DND-41 (cell line): ENCODE results near the gene HOXD10.

Experiments
- ATAC-seq: fragments of 200-7000 bp; cut with Tn5 transposase; 3 replicates; pipeline ENCODE4 v1.9.1; 2021; ENCODE audit warnings: low read depth; ENCODE audit not compliant: insufficient read depth
- DNase-seq: peaks from one replicate; pipeline ENCODE4 v3.0.0-alpha.2; 2020
- H2AFZ ChIP-seq: 2 replicates; pipeline ENCODE4 v1.6.0; 2012; ENCODE audit warnings: low read depth, low read length
- H3K27ac ChIP-seq: 2 replicates; pipeline ENCODE4 v1.5.1; 2012; ENCODE audit warnings: low read length, inconsistent platforms
- H3K27me3 ChIP-seq: fragments of 200-600 bp; sonication (generic); 2 replicates; pipeline ENCODE4 v1.6.0; 2012; ENCODE audit warnings: low read length, mild to moderate bottlenecking, inconsistent platforms; ENCODE audit not compliant: insufficient read depth, poor library complexity
- H3K36me3 ChIP-seq: 2 replicates; pipeline ENCODE4 v1.5.1; 2012; ENCODE audit warnings: low read length, inconsistent platforms; ENCODE audit not compliant: insufficient read depth
- H3K4me1 ChIP-seq: 2 replicates; pipeline ENCODE4 v1.5.1; 2012; ENCODE audit warnings: mild to moderate bottlenecking, low read length; ENCODE audit not compliant: insufficient read depth
- H3K4me2 ChIP-seq: 2 replicates; pipeline ENCODE4 v1.6.0; 2012; ENCODE audit warnings: mild to moderate bottlenecking, moderate library complexity, low read length, inconsistent platforms; ENCODE audit not compliant: insufficient read depth
- H3K4me3 ChIP-seq, 2 experiments: fragments of 200-600 bp in 1 of 2; shearing (Covaris generic) in 1 of 2; 2 replicates each; pipeline ENCODE4 v1.5.1; 2012 to 2016; ENCODE audit warnings: inconsistent platforms in 2 of 2, low read length in 2 of 2, mild to moderate bottlenecking in 2 of 2, low read depth in 1 of 2, moderate library complexity in 1 of 2
- H3K79me2 ChIP-seq: 2 replicates; pipeline ENCODE4 v1.6.0; 2012; ENCODE audit warnings: low read length, inconsistent platforms; ENCODE audit not compliant: insufficient read depth
- H3K9ac ChIP-seq: 2 replicates; pipeline ENCODE4 v1.6.0; 2012; ENCODE audit warnings: low read depth, mild to moderate bottlenecking, inconsistent platforms, low read length, moderate library complexity
- H3K9me3 ChIP-seq: 2 replicates; pipeline ENCODE4 v1.5.1; 2012; ENCODE audit warnings: low read length, moderate library complexity, mild to moderate bottlenecking, inconsistent platforms; ENCODE audit not compliant: insufficient read depth, severe bottlenecking
- H4K20me1 ChIP-seq: 2 replicates; pipeline ENCODE4 v1.6.0; 2012; ENCODE audit warnings: low read length; ENCODE audit not compliant: insufficient read depth
- CTCF ChIP-seq: IDR thresholded peaks from 2 replicates; pipeline ENCODE4 v1.5.1; 2012; ENCODE audit warnings: borderline replicate concordance, low read length, moderate library complexity, mild to moderate bottlenecking; ENCODE audit not compliant: poor library complexity, severe bottlenecking; ENCODE audit errors: extremely low read depth
- EZH2 ChIP-seq: IDR thresholded peaks from 3 replicates; pipeline ENCODE4 v1.6.1; 2012; ENCODE audit warnings: borderline replicate concordance, low read depth, mild to moderate bottlenecking, moderate library complexity, low read length, inconsistent platforms; ENCODE audit not compliant: severe bottlenecking

HOXD10 gene

GRCh38 chr2:176148751-176149421 lies 32.3 kb downstream of the HOXD10 start:
- DNase-seq (no peak), ATAC-seq (no peak)
- TF ChIP-seq EZH2: no peak
- TF ChIP-seq CTCF: no peak
- H3K9me3 ChIP-seq: no peaks in the 10 kb centered on the region
- H3K36me3 ChIP-seq: no peaks in the 10 kb centered on the region
- H3K27ac ChIP-seq: no peak overlapping the region
- no peak overlapping the region for H3K4me2 ChIP-seq
- no peak overlapping the region for H2AFZ ChIP-seq
- no peaks in the 10 kb centered on the region for H3K4me1 ChIP-seq
- no peaks in the 10 kb centered on the region for H3K79me2 ChIP-seq
- H4K20me1 ChIP-seq: no peaks in the 10 kb centered on the region
- no peak overlapping the region for H3K4me3 ChIP-seq
- no peak overlapping the region for H3K9ac ChIP-seq
- H3K27me3 ChIP-seq: no peaks in the 10 kb centered on the region

- Histone ChIP-seq H3K4me3 (no peak overlapping the region), H3K9ac (no peak overlapping the region), H3K27me3 (no peaks in the 10 kb centered on the region), H2AFZ (no peak overlapping the region), H4K20me1 (no peaks in the 10 kb centered on the region), H3K79me2 (no peaks in the 10 kb centered on the region), H3K4me2 (no peak overlapping the region), H3K4me1 (no peaks in the 10 kb centered on the region), H3K9me3 (no peaks in the 10 kb centered on the region), H3K36me3 (no peaks in the 10 kb centered on the region), H3K27ac (no peak overlapping the region)
- no peak for ATAC-seq
- no peak for DNase-seq
- TF ChIP-seq CTCF: no peak
- TF ChIP-seq EZH2: no peak
These were observed 32.9 kb downstream of the HOXD10 start for GRCh38 chr2:176149481-176149938.

DNA sequence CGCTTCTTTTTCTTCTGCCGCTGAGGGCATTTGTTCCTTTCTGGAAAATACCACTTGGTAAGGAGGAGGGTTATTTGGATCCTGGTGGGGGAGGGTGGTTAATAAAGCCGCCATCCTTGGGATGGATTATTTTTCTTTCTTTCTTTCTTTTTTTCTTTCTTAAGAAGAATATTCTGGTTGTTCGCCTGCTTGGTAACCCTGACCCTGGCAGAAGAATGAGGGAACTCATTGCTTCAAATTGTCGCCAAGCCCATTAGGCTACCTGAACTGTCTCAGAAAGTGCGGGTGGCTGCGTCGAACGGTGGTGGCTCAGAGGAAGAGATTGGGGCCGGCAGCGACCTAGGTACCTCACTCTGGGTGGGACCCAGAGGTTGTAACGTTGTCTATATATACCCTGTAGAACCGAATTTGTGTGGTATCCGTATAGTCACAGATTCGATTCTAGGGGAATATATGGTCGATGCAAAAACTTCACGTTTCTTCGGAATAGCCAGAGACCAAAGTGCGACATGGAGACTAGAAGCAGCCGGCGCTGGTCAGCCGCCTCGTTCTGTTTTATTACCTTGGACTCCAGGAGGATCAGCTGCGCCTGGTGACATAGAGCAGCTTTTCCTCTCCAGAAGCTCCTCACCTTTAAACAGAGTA lies 33.5 kb downstream of the HOXD10 start:
- H3K27me3 ChIP-seq: peaks cover 2% of the 10 kb centered on the region
- H2AFZ ChIP-seq: no peak overlapping the region
- H3K9ac ChIP-seq: no peak overlapping the region
- no peak overlapping the region for H3K4me2 ChIP-seq
- no peaks in the 10 kb centered on the region for H3K36me3 ChIP-seq
- ATAC-seq: no peak
- H3K4me1 ChIP-seq: no peaks in the 10 kb centered on the region
- TF ChIP-seq CTCF (no peak), EZH2 (no peak)
- DNase-seq: no peak
- no peaks in the 10 kb centered on the region for H3K79me2 ChIP-seq
- H3K4me3 ChIP-seq: no peak overlapping the region
- no peaks in the 10 kb centered on the region for H3K9me3 ChIP-seq
- no peaks in the 10 kb centered on the region for H4K20me1 ChIP-seq
- no peak overlapping the region for H3K27ac ChIP-seq
